ENCODE results near the gene KDM8.

GRCh38 chr16:27244363-27244755 lies 41.0 kb downstream of the KDM8 start:
- no peak for TF ChIP-seq CTCF (IDR thresholded peaks at IDR 0.05)
- no peak for TF ChIP-seq GATA2 (CRISPR knock-in tag; IDR thresholded peaks at IDR 0.05)
- no peak for TF ChIP-seq CHD2 (IDR thresholded peaks at IDR 0.05; ENCODE audit: low read length, partially characterized antibody)
- no peak for TF ChIP-seq JUND (IDR thresholded peaks at IDR 0.05)
